GM18519 (cell line): Measurements from ENCODE around the gene METTL26.

Source experiments
- ATAC-seq: cut with Tn5 transposase; IDR thresholded peaks from one replicate; pipeline ENCODE4 v1.9.1; 2021; ENCODE audit warnings: mild to moderate bottlenecking, moderate library complexity; ENCODE audit not compliant: unreplicated experiment, low FRiP score

METTL26 gene

GRCh38 chr16:627454-628239 lies 8.5 kb downstream of the METTL26 start:
- no peak for ATAC-seq

- ATAC-seq: no peak
Observed at GRCh38 chr16:626787-627453, 9.2 kb downstream of the METTL26 start.

GRCh38 chr16:625977-626765 lies 9.9 kb downstream of the METTL26 start:
- no peak for ATAC-seq

DNA sequence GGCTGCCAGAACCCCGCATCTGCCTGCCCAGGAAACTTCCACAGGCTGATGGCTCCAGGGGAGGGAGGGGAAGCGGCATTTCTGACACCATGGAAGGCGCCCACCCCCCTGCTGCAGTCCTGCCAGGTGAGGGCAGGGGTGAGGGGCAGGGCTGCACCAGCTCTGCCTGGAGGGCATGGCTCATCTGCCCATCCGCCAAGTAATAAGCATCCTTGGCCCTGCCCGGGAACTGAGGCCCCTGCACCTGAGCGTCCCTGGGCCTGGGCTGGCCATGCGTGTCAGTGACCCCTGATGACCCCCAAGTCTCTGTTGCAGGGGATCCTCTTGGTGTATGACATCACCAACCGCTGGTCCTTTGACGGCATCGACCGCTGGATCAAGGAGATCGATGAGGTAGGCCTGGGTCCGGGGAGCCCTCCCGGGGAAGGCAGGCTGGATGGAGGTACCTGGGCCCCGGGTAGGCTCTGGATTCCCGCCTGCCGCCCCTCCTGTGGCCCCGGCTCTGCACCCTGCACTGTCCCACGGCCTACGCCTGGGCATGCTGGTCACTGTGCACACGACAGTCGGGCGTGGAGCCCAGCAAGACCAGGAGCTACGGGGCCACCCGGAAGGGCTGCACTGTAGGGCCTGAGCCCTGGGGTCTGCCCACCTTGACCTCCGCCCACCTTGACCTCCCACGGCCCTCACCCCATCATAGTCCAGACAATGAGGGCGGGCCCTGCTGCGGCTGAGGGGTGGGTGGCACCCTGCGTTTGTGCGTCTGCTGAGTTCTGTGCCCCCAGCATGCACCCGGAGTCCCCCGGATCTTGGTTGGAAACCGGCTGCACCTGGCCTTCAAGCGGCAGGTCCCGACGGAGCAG lies 10.8 kb downstream of the METTL26 start:
- no peak for ATAC-seq

- ATAC-seq: no peak
Observed at GRCh38 chr16:624526-625070, 11.5 kb downstream of the METTL26 start.

DNA sequence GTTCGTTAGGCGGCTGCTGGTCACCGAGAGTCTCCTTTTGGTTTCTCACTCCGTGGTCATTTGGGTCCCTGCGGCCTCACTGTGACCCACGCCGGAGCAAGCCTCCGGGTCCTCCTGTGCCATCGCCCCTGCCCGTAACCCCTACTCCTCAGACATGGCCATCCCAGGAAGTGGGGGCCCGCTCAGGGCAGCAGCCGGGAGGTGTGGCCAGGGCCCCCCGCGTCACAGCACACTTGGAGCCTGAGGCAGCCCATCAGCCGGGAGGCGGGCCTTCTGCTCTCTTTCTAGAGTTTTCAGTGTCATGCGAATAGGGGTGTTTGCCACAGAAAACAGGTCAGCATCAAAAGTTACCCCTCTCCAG lies 13.2 kb downstream of the METTL26 start:
- no peak for ATAC-seq

DNA sequence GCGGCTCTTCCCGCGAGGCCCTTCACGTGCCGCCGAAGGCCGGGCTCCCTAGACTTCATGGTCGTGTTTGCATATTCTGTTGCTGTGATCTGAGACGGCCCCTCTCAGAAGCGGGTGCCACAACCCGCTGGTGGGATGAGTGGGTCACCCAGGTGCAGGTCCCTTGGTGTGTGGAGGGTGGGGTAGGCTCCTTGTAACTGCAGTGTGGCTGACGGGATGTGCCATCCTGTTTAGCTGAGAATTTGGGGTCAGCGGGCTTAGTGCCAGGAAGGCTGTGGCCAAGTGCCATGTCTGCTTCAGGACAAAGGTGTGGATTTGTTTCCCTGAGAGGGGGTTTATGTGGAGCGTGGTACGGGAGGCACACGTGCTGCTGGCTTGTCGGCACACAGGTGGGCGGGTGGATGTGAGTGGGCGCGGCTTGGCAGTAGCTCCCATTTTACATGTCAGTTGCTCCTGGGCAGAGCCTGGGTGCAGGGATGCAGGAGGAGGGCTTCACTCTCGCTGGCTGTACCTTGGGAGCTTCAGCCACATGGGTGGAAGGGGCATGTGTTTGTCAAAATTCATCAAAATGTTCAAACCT lies 14.5 kb downstream of the METTL26 start:
- no peak for ATAC-seq

- no peak for ATAC-seq
Observed at GRCh38 chr16:620700-621525, 15.2 kb downstream of the METTL26 start.

- no peak for ATAC-seq
Observed at GRCh38 chr16:619476-620100, 16.5 kb downstream of the METTL26 start.

DNA sequence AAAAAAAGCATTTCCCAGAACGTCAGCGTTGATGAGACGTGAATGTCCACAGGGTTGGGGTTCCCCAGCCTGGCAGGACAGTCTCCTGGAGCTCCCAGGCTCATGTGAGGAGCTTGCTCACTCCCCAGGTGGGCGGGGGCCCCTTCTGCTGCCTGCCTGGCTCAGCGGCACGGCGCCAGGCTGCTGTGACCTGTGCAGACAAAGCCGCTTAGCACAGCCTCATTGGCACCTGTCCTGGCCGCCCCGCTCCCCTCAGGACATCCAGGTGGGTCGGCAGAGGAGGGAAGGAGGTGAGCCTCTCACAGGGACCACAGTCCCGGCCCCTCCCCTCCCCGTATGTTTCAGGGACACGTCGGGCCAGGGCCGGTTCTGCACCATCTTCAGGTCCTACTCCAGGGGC lies 18.2 kb downstream of the METTL26 start:
- no peak for ATAC-seq

GRCh38 chr16:616733-617586 lies 19.1 kb downstream of the METTL26 start:
- no peak for ATAC-seq

- no peak for ATAC-seq
Observed at GRCh38 chr16:615122-615521, 21.0 kb downstream of the METTL26 start.

DNA sequence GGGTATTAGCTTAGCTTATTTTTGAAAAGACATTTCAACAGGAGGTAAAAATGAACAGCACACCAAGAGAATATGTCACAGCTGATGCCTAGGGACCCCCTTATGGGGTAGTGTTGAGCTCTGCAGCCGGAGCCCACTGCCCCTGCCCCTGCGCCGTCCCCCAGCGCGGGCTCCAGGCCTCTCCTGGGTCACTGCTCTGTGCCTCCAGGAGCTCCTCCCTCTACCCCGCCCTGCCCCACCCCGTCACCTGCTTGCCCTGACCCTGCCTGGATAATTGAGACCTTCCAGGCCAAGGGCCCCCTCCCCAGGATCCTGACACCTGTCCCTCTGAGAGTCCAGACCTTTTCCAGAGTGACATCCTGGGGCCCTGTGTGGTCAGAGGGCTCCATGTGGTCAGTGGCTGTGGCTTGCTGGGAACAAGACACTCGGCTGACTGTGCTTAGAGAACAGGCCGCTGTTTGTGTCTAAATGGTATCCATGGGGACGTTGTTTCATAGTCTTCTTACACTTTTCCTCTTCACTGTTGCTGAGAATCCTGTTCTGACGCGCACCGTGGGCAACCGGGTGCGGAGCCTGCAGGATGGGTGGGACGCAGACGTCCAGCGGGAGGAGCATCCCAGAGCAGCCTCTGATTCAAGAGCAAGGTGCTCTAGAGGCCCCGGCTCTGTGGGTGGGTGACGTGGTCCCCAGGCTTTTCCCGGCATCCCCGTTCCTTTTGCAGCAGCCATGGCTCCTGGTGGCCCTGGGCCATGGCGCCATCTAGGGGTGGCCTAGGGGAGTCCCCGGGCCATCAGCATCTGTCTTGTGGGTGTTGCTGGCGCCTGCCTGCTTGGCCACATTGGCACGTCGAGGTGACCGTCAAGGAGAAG lies 25.4 kb downstream of the METTL26 start:
- ATAC-seq: no peak

GRCh38 chr16:609984-610383 lies 26.1 kb downstream of the METTL26 start:
- no peak for ATAC-seq

DNA sequence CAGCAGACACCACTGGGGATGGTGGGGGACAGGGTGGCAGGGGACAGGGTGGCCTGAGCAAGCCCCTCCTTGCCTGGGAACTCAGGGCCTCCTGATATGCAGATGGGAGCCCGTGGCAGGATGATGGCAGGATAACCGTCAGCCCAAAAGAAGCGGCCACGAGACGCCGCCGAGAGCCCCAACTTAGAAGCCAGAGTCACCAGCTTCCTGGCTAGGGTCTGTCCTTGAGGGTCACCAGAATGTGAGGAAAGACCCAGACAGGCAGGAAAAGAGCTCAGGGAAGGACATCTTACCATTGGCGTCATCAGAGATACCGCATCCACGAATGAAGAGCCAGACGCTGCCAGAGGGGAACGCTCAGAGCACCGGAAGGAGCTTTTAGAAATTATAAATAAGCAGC lies 26.8 kb downstream of the METTL26 start:
- no peak for ATAC-seq

- ATAC-seq: no peak
Observed at GRCh38 chr16:608019-608418, 28.1 kb downstream of the METTL26 start.
